ENCODE measurements around the gene TMED5. TPM values are rescaled to one million over a fixed set of nuclear protein-coding genes. Genes with fewer than 3 reads are reported as not detected.
A peak's percentile ranks its signal among the peaks of the same experiment; 100 is the strongest.

TMED5 gene
- polyA plus RNA-seq, 4 donors = 8.9 to 53.4 (median 18.1) TPM

DNA sequence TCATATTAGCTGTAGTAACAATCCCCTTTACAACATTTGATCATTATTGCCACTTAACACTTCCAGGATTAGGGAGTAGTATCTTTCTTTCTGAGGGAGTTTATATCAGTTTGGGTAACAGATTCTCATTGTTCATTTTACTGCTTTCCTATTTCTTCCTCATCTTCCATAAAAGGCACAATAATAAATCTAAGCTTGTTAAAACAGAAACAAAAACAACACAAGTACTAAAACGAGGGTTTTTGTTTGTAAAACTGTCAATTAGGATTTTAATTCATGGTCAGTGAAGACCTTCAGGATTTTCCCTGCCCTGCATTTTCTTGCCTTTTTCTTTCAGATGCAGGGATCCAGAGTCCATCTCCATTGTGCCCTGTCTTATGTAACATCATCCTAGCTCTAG, 29.5 kb downstream of the TMED5 start:
- Histone ChIP-seq H3K4me3 (ENCODE audit: low read depth in 1 of 3, low read length in 3 of 3) (no peak overlapping the region), H3K27me3 (ENCODE audit: control insufficient read depth in 3 of 3, insufficient read depth in 3 of 3, low read length in 3 of 3) (no peaks in the 10 kb centered on the region), H3K27ac (ENCODE audit: low read depth in 1 of 3, low read length in 2 of 3) (no peak overlapping the region), H3K9me3 (ENCODE audit: control insufficient read depth in 2 of 2, insufficient read depth in 1 of 2, low read depth in 1 of 2, low read length in 1 of 2) (no peaks in the 10 kb centered on the region), H3K36me3 (ENCODE audit: control insufficient read depth in 3 of 3, insufficient read depth in 2 of 3, low read depth in 1 of 3, low read length in 3 of 3) (peaks cover 6 to 7% (median 7%) of the 10 kb centered on the region in 3 donors), H3K4me1 (ENCODE audit: control insufficient read depth in 3 of 3, insufficient read depth in 2 of 3, low read depth in 1 of 3, low read length in 2 of 3) (no peaks in the 10 kb centered on the region)
- no peak for DNase-seq
- WGBS, 3 donors = 27 to 50% (median 37%) methylated on average over 1 of the region's 1 CpG
- FAIRE-seq = no peak

DNA sequence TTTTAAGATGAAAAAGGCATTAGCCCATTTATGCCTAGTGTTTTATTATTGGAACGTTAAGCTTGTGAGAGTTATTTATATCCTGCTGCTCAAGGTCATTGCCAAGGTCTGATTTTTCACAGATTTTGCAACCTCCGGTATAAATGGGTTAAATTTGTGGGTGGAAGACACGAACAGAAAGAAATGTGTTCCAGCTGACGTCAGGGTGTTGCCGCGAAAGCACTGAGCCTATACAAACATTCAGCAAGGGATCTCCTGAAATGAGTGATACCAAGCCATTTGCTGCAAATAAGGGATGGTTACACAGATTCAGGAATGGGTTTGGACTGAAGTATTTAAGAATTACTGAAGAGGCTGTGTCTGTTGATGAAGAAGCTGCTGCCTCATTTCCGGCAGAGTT, 32.2 kb downstream of the TMED5 start:
- H3K4me1 ChIP-seq (ENCODE audit: control insufficient read depth in 3 of 3, insufficient read depth in 2 of 3, low read depth in 1 of 3, low read length in 2 of 3) = no peaks in the 10 kb centered on the region
- peaks cover 0 to 5% (median 2%) of the 10 kb centered on the region in 3 donors for H3K36me3 ChIP-seq (ENCODE audit: control insufficient read depth in 3 of 3, insufficient read depth in 2 of 3, low read depth in 1 of 3, low read length in 3 of 3)
- H3K4me3 ChIP-seq (ENCODE audit: low read depth in 1 of 3, low read length in 3 of 3) = peak overlapping the region in 1 of 3 donors; percentile 10
- no peaks in the 10 kb centered on the region for H3K9me3 ChIP-seq (ENCODE audit: control insufficient read depth in 2 of 2, insufficient read depth in 1 of 2, low read depth in 1 of 2, low read length in 1 of 2)
- FAIRE-seq (no peak), DNase-seq (no peak)
- WGBS, 3 donors = 56 to 72% (median 68%) methylated on average over 7 of the region's 7 CpGs
- no peaks in the 10 kb centered on the region for H3K27me3 ChIP-seq (ENCODE audit: control insufficient read depth in 3 of 3, insufficient read depth in 3 of 3, low read length in 3 of 3)
- H3K27ac ChIP-seq (ENCODE audit: low read depth in 1 of 3, low read length in 2 of 3) = no peak overlapping the region

DNA sequence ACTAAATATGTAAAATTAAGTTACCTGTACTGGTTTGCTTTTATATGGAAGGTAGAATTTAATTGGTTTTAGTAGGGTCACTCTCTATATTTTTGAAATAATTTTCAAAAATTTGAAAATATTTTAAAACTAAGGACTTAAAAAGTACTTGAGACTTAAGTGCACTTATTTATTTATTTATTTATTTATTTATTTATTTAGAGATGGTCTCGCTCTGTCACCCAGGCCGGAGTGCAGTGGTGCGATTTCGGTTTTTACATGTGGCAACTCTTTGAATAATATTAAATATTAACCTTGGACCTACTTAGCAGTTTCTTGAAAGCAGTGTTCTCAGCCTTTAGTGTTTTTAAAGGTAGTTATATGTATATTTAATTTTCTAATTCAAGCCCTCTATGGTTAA, 36.4 kb downstream of the TMED5 start:
- Histone ChIP-seq H3K4me1 (ENCODE audit: control insufficient read depth in 3 of 3, insufficient read depth in 2 of 3, low read depth in 1 of 3, low read length in 2 of 3) (no peaks in the 10 kb centered on the region), H3K36me3 (ENCODE audit: control insufficient read depth in 3 of 3, insufficient read depth in 2 of 3, low read depth in 1 of 3, low read length in 3 of 3) (peaks cover 0 to 4% (median 2%) of the 10 kb centered on the region in 3 donors), H3K27ac (ENCODE audit: low read depth in 1 of 3, low read length in 2 of 3) (no peak overlapping the region), H3K27me3 (ENCODE audit: control insufficient read depth in 3 of 3, insufficient read depth in 3 of 3, low read length in 3 of 3) (no peaks in the 10 kb centered on the region), H3K9me3 (ENCODE audit: control insufficient read depth in 2 of 2, insufficient read depth in 1 of 2, low read depth in 1 of 2, low read length in 1 of 2) (no peaks in the 10 kb centered on the region), H3K4me3 (ENCODE audit: low read depth in 1 of 3, low read length in 3 of 3) (no peak overlapping the region)
- FAIRE-seq (no peak), DNase-seq (no peak)
- 94 to 97% (median 95%) methylated on average over 4 of the region's 4 CpGs for WGBS, 3 donors

DNA sequence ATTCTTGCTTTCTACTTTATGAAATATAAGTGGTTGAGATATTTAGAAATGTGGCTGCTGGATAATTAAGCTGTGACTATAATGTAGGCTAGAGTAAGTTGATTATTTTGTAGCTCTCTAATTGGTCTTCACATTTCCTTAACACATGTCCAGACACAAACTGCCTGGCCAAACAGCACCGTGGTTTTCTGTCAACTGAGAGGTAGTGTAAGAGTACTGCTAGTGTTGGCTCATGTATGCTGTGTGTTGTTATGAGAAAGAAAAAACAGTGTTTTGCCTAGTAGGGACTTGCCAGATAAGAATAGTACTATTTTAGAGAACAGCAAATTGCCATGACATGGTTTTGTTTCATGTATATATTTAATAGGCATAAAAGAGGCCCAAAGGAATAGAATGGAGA, 37.1 kb downstream of the TMED5 start:
- Histone ChIP-seq H3K27me3 (ENCODE audit: control insufficient read depth in 3 of 3, insufficient read depth in 3 of 3, low read length in 3 of 3) (no peaks in the 10 kb centered on the region), H3K9me3 (ENCODE audit: control insufficient read depth in 2 of 2, insufficient read depth in 1 of 2, low read depth in 1 of 2, low read length in 1 of 2) (no peaks in the 10 kb centered on the region), H3K4me3 (ENCODE audit: low read depth in 1 of 3, low read length in 3 of 3) (no peak overlapping the region), H3K27ac (ENCODE audit: low read depth in 1 of 3, low read length in 2 of 3) (no peak overlapping the region), H3K4me1 (ENCODE audit: control insufficient read depth in 3 of 3, insufficient read depth in 2 of 3, low read depth in 1 of 3, low read length in 2 of 3) (no peaks in the 10 kb centered on the region), H3K36me3 (ENCODE audit: control insufficient read depth in 3 of 3, insufficient read depth in 2 of 3, low read depth in 1 of 3, low read length in 3 of 3) (peaks cover 0 to 4% (median 2%) of the 10 kb centered on the region in 3 donors)
- no peak for FAIRE-seq
- no peak for DNase-seq
- 85 to 89% (median 88%) methylated on average over 1 of the region's 1 CpG for WGBS, 3 donors

DNA sequence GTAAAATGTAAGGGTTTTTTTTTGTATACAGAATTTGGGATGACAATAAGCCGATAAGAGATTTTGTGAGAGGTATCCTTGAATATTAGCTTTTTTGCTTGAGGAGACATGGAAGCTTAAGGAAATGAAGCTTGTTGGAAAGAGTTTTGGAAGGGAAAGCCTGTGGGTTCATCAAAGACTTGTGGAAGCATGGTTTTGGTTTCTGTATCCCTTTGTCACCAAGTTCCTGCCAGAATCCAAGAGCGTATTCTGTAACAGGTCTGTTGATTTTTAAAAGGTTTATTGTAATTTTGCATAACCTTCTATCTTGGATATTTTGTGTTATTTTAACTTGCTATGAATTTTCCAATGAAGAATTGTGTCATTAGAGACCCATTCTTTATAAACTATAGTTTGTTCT, 38.1 kb downstream of the TMED5 start:
- WGBS, 3 donors = 91 to 99% (median 96%) methylated on average over 2 of the region's 2 CpGs
- no peak for FAIRE-seq

DNA sequence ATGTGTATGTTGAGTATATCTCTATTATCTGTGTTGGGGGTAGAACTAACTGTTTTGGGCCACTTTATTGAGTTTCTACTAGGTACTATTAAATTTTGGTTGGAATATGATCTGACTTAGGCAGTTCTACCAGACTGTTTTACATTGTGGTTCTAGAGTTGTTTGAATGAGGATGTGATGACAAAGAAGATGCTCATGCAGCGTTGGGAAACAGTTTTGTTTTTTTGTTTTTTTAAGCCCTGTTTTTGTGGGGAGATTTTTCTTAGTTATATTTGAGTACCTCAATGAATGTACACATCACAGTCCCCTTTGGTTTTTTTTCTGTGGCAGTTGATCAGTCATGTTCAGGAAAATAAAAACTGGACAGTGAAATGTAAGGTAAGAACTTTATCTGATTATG, 40.1 kb downstream of the TMED5 start:
- Histone ChIP-seq H3K27me3 (ENCODE audit: control insufficient read depth in 3 of 3, insufficient read depth in 3 of 3, low read length in 3 of 3) (no peaks in the 10 kb centered on the region), H3K27ac (ENCODE audit: low read depth in 1 of 3, low read length in 2 of 3) (no peak overlapping the region), H3K4me1 (ENCODE audit: control insufficient read depth in 3 of 3, insufficient read depth in 2 of 3, low read depth in 1 of 3, low read length in 2 of 3) (no peaks in the 10 kb centered on the region), H3K9me3 (ENCODE audit: control insufficient read depth in 2 of 2, insufficient read depth in 1 of 2, low read depth in 1 of 2, low read length in 1 of 2) (no peaks in the 10 kb centered on the region), H3K36me3 (ENCODE audit: control insufficient read depth in 3 of 3, insufficient read depth in 2 of 3, low read depth in 1 of 3, low read length in 3 of 3) (peaks cover 2 to 13% (median 2%) of the 10 kb centered on the region in 3 donors), H3K4me3 (ENCODE audit: low read depth in 1 of 3, low read length in 3 of 3) (no peak overlapping the region)
- FAIRE-seq = no peak
- DNase-seq = no peak
- 78 to 84% (median 82%) methylated on average over 1 of the region's 1 CpG for WGBS, 3 donors

More for the DNA sequence above, 38.1 kb downstream of the TMED5 start:
- peaks cover 0 to 4% (median 2%) of the 10 kb centered on the region in 3 donors for H3K36me3 ChIP-seq (ENCODE audit: control insufficient read depth in 3 of 3, insufficient read depth in 2 of 3, low read depth in 1 of 3, low read length in 3 of 3)
- no peaks in the 10 kb centered on the region for H3K9me3 ChIP-seq (ENCODE audit: control insufficient read depth in 2 of 2, insufficient read depth in 1 of 2, low read depth in 1 of 2, low read length in 1 of 2)
- no peak overlapping the region for H3K4me3 ChIP-seq (ENCODE audit: low read depth in 1 of 3, low read length in 3 of 3)
- DNase-seq = no peak
- no peak overlapping the region for H3K27ac ChIP-seq (ENCODE audit: low read depth in 1 of 3, low read length in 2 of 3)
- H3K27me3 ChIP-seq (ENCODE audit: control insufficient read depth in 3 of 3, insufficient read depth in 3 of 3, low read length in 3 of 3) = no peaks in the 10 kb centered on the region
- no peaks in the 10 kb centered on the region for H3K4me1 ChIP-seq (ENCODE audit: control insufficient read depth in 3 of 3, insufficient read depth in 2 of 3, low read depth in 1 of 3, low read length in 2 of 3)

DNA sequence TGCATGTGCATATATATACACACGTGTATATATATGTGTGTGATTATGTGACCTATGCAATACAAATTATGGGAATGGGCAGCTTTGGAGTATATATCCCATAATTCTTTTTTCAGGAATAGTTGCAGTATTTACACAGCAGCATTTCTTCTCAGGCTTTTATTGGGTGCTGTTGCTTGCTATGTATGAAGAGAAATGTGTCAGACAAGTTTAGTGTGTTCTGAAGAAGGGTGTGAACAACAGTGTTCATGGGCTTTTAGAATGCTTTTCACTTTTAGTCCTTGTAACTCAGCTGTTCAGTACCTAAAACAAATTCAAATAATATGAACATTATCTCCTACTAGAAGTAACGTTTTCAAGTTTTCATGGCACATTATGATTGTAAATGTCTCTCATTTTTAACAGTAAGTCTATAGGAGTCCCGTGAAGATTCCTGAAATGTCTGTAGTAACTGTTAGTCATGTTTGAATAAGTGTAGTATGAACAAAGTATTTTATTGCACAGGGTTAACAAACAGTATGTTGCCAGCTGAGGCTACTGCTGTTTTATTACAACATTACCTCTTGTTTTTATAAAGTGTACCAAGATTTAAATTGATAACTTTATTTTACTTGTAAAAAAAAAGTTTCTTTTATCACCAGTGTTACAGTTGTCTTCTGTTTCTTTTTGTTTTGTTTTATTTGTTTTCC, 42.5 kb downstream of the TMED5 start:
- H3K27me3 ChIP-seq (ENCODE audit: control insufficient read depth in 3 of 3, insufficient read depth in 3 of 3, low read length in 3 of 3) = no peaks in the 10 kb centered on the region
- 53 to 55% (median 54%) methylated on average over 3 of the region's 3 CpGs for WGBS, 3 donors
- FAIRE-seq (no peak), DNase-seq (no peak)
- no peak overlapping the region for H3K4me3 ChIP-seq (ENCODE audit: low read depth in 1 of 3, low read length in 3 of 3)
- no peaks in the 10 kb centered on the region for H3K4me1 ChIP-seq (ENCODE audit: control insufficient read depth in 3 of 3, insufficient read depth in 2 of 3, low read depth in 1 of 3, low read length in 2 of 3)
- no peaks in the 10 kb centered on the region for H3K9me3 ChIP-seq (ENCODE audit: control insufficient read depth in 2 of 2, insufficient read depth in 1 of 2, low read depth in 1 of 2, low read length in 1 of 2)
- H3K36me3 ChIP-seq (ENCODE audit: control insufficient read depth in 3 of 3, insufficient read depth in 2 of 3, low read depth in 1 of 3, low read length in 3 of 3) = peaks cover 2 to 21% (median 2%) of the 10 kb centered on the region in 3 donors
- H3K27ac ChIP-seq (ENCODE audit: low read depth in 1 of 3, low read length in 2 of 3) = no peak overlapping the region

DNA sequence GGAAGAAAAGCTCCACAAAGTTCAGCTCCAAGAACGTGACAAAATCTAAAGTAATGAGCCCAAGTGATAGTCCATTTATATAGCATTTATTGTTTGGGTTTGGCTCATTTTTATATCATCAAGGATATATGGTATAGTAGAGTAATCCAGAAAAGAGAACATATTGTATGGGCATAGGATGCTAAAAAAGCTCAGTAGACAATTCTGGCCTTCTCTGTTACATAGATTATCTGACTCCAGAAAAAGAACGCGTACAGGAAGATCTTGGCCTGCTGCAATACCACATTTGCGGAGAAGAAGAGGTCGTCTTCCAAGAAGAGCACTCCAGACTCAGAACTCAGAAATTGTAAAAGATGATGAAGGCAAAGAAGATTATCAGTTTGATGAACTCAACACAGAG, 43.8 kb downstream of the TMED5 start:
- Histone ChIP-seq H3K4me3 (ENCODE audit: low read depth in 1 of 3, low read length in 3 of 3) (no peak overlapping the region), H3K9me3 (ENCODE audit: control insufficient read depth in 2 of 2, insufficient read depth in 1 of 2, low read depth in 1 of 2, low read length in 1 of 2) (no peaks in the 10 kb centered on the region), H3K4me1 (ENCODE audit: control insufficient read depth in 3 of 3, insufficient read depth in 2 of 3, low read depth in 1 of 3, low read length in 2 of 3) (no peaks in the 10 kb centered on the region), H3K27me3 (ENCODE audit: control insufficient read depth in 3 of 3, insufficient read depth in 3 of 3, low read length in 3 of 3) (no peaks in the 10 kb centered on the region), H3K36me3 (ENCODE audit: control insufficient read depth in 3 of 3, insufficient read depth in 2 of 3, low read depth in 1 of 3, low read length in 3 of 3) (peaks cover 2 to 21% (median 2%) of the 10 kb centered on the region in 3 donors), H3K27ac (ENCODE audit: low read depth in 1 of 3, low read length in 2 of 3) (no peak overlapping the region)
- no peak for DNase-seq
- no peak for FAIRE-seq
- 94 to 95% (median 94%) methylated on average over 5 of the region's 5 CpGs for WGBS, 3 donors

DNA sequence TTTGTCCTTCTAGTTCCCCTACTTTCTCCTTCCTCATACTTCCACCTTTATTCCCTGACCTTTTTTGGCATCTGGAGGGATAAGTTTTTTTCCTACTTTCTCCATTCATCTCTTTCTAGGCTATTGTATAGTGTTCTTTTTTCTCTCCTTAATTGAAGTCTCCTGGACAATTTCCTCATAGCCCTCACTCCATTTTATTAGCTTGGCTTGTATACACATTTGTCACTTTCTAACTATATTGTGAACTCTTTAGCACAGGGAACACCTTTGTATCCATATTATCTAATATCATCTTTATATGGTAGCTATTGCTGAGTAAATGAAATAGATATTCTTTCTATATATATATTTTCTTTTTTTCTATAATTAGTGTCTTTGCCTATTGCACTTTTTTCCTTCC, 47.6 kb downstream of the TMED5 start:
- no peaks in the 10 kb centered on the region for H3K4me1 ChIP-seq (ENCODE audit: control insufficient read depth in 3 of 3, insufficient read depth in 2 of 3, low read depth in 1 of 3, low read length in 2 of 3)

More for the DNA sequence above, 47.6 kb downstream of the TMED5 start:
- no peak for DNase-seq
- no peaks in the 10 kb centered on the region for H3K9me3 ChIP-seq (ENCODE audit: control insufficient read depth in 2 of 2, insufficient read depth in 1 of 2, low read depth in 1 of 2, low read length in 1 of 2)
- no peak overlapping the region for H3K27ac ChIP-seq (ENCODE audit: low read depth in 1 of 3, low read length in 2 of 3)
- no peak overlapping the region for H3K4me3 ChIP-seq (ENCODE audit: low read depth in 1 of 3, low read length in 3 of 3)
- H3K27me3 ChIP-seq (ENCODE audit: control insufficient read depth in 3 of 3, insufficient read depth in 3 of 3, low read length in 3 of 3) = no peaks in the 10 kb centered on the region
- FAIRE-seq = no peak
- H3K36me3 ChIP-seq (ENCODE audit: control insufficient read depth in 3 of 3, insufficient read depth in 2 of 3, low read depth in 1 of 3, low read length in 3 of 3) = peaks cover 0 to 26% (median 2%) of the 10 kb centered on the region in 3 donors
